Adrenal gland (tissue), 12 donors: ENCODE measurements around the gene SNX20. TPM values are rescaled to one million over a fixed set of nuclear protein-coding genes. Genes with fewer than 3 reads are reported as not detected.

ENCODE experiments used
- DNase-seq, 7 donors: peaks; one replicate each; pipeline ENCODE4 v3.0.0-alpha.2; 2019 to 2020
- H3K27ac ChIP-seq, 5 donors: fragments of 200-600 bp; sonication (generic) in 4 of 5; 1 replicate in 3 of 5; 2 replicates in 2 of 5; pipeline versions ENCODE4 v1.5.1 to v1.8.0; 2016 to 2020; ENCODE audit warnings: mild to moderate bottlenecking in 1 of 5
- H3K27me3 ChIP-seq: fragments of 200-600 bp; 2 replicates; pipeline ENCODE4 v1.8.0; 2021
- H3K36me3 ChIP-seq, 2 donors: fragments of 200-600 bp; replicated peaks in 1 of 2; 1 replicate in 1 of 2; 2 replicates in 1 of 2; pipeline versions ENCODE4 v1.5.1 to v1.8.0; 2018 to 2022
- H3K4me1 ChIP-seq, 2 donors: fragments of 200-600 bp; replicated peaks in 1 of 2; 1 replicate in 1 of 2; 2 replicates in 1 of 2; pipeline versions ENCODE4 v1.5.1 to v1.8.0; 2018 to 2021
- H3K4me3 ChIP-seq, 4 donors: fragments of 200-600 bp; sonication (generic) in 3 of 4; one replicate each; pipeline ENCODE4 v1.5.1; 2016 to 2018
- H3K9me3 ChIP-seq, 3 donors: fragments of 200-600 bp; sonication (generic) in 1 of 3; replicated peaks in 1 of 3; 1 replicate in 2 of 3; 2 replicates in 1 of 3; pipeline versions ENCODE4 v1.5.1 to v1.8.0; 2016 to 2021
- POLR2A ChIP-seq, 2 donors: fragments of 450-650 bp; IDR thresholded peaks; one replicate each; pipeline ENCODE4 v1.6.1; 2017; ENCODE audit warnings: antibody characterized with exemption in 2 of 2, mild to moderate bottlenecking in 2 of 2, moderate library complexity in 1 of 2
- WGBS, 4 donors: extraction: QIAGEN DNeasy Blood & Tissue Kit in 2 of 4; methylation state at CpG; one replicate each; pipeline versions ENCODE4 v1.1.5 to v1.1.7; 2013 to 2017; 5-methylcytosine and 5-hydroxymethylcytosine counted together
- intact Hi-C, 2 donors: fragments of 100-400 bp; cut with DNase I; formaldehyde crosslinking; loops; one replicate each; pipeline versions ENCODE4 v1.14.1 to v1.15.0; 2022 to 2023
- polyA plus RNA-seq, 3 donors: library from polyadenylated mRNA; stranded (reverse); fragments of 200-250 nt in 2 of 3; fragments of 350-450 nt in 1 of 3; fragmentation: Illumina TruSeq in 1 of 3; extraction: RNeasy Lipid Tissue Mini Kit (QIAGEN cat#74804) in 1 of 3; gene quantifications; one replicate each; pipeline ENCODE4 v1.2.3, GENCODE V29; 2013 to 2014
- total RNA-seq, 9 donors: library from RNA; depleted of rRNA in 4 of 9; stranded (reverse); fragments of >200 nt in 4 of 9; fragments of 120-200 nt in 1 of 9; fragmentation: NEBNext Ultra II Directional in 1 of 9; extraction: Animal tissue kit (Norgen Biotek cat#: 25700) in 1 of 9; gene quantifications; one replicate each; pipeline versions ENCODE4 v1.1.0 to v1.2.4, GENCODE V29; 2013 to 2023
- TF ChIP-seq, protein P1 (sequence below), 6 experiments: fragments of 450-650 bp in 4 of 6; fragments of 200-600 bp in 2 of 6; sonication (generic) in 1 of 6; IDR thresholded peaks; 1 replicate in 5 of 6; 2 replicates in 1 of 6; pipeline versions ENCODE4 v1.5.1 to v1.8.0; 2016 to 2021; ENCODE audit warnings: antibody characterized with exemption in 6 of 6, mild to moderate bottlenecking in 2 of 6, moderate library complexity in 1 of 6
- donor health status: healthy with polysubstance abuse.
- donor health status: Bipolar disorder and iron deficiency.
- donor health status: DM: yes; HTN: yes; CAD: no.
- donor health status: DM: no; HTN: no; CAD: no.
- donor health status: DM: no; HTN: no; CAD: no.
- donor health status: DM: yes; HTN: yes; CAD: no.

SNX20 gene
- total and polyA plus RNA-seq, 12 donors = 0.12 to 4.0 (median 2.6) TPM

DNA sequence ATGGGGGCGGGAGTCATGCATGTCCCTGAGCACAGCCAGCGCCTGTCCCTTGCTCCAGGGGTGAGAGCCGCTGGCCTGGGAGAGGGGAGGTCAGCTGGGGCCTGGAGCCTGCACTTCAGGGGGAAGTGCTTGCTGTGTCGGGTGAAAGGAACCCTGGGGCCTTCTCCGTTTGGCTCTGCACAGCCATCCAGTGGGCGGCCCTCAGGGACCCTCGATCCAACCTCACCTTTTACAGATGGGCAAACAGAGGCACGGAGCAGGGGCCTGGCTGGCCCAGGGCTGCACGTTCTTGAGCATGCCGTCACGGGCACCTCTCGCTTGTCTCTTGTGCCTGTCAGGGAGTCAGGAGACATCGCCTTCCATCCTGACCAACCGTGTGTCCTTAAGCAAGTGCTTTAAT is 1.8 kb downstream of the SNX20 start:
- H3K36me3 ChIP-seq = no peaks in the 10 kb centered on the region
- intact Hi-C loops = no loop called here
- H3K27me3 ChIP-seq = no peaks in the 10 kb centered on the region
- no peak overlapping the region for H3K4me3 ChIP-seq
- DNase-seq = no peak
- TF ChIP-seq, protein P1, sequence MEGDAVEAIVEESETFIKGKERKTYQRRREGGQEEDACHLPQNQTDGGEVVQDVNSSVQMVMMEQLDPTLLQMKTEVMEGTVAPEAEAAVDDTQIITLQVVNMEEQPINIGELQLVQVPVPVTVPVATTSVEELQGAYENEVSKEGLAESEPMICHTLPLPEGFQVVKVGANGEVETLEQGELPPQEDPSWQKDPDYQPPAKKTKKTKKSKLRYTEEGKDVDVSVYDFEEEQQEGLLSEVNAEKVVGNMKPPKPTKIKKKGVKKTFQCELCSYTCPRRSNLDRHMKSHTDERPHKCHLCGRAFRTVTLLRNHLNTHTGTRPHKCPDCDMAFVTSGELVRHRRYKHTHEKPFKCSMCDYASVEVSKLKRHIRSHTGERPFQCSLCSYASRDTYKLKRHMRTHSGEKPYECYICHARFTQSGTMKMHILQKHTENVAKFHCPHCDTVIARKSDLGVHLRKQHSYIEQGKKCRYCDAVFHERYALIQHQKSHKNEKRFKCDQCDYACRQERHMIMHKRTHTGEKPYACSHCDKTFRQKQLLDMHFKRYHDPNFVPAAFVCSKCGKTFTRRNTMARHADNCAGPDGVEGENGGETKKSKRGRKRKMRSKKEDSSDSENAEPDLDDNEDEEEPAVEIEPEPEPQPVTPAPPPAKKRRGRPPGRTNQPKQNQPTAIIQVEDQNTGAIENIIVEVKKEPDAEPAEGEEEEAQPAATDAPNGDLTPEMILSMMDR (IDR thresholded peaks at IDR 0.05) = no peak
- no peak for TF ChIP-seq POLR2A (IDR thresholded peaks at IDR 0.05)
- H3K4me1 ChIP-seq = no peaks in the 10 kb centered on the region
- WGBS, 4 donors = 82 to 86% (median 85%) methylated on average over 4 to 14 of the region's 14 CpGs
- no peaks in the 10 kb centered on the region for H3K9me3 ChIP-seq
- H3K27ac ChIP-seq = no peak overlapping the region

DNA sequence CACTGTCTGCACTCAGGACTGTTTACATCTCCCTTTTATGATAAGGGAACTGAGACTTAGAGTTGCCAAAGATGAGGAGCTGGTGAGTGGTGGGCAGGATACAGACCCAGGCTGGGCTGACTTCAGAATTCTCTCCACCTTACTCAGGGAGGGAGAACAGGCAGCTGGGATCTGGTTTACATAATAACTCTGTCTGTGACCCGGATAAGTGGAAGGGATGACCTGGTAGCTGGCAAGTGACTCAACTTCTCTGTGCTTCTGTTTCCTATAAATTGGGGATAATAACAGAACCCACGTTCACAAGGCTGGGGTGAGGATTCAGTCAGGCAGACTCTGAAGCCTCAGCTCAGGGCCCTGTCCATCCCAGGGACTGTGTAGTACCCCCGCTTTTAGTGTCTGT is 2.6 kb downstream of the SNX20 start:
- WGBS, 4 donors = 45 to 54% (median 51%) methylated on average over 3 of the region's 3 CpGs

DNA sequence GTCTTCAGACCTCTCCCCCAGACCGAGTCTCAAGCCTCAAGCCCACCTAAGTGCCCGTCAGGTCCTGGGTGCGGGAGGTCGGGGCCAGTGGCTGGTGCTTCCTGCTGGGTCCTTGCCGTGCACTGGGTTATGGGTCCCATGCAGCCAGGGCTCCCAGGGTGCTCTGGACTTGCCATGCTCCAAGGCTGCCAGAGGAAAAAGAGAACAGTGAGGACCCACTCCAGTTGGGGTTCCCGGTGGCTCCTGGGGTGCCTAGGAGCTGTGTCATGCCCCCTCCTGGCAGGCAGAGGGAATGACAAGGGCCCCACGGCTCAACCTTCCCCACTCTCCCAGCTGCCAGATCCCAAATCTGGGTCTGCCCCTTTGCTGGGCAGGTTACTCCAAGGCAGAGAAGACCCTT is 3.8 kb downstream of the SNX20 start:
- TF ChIP-seq POLR2A (IDR thresholded peaks at IDR 0.05) = no peak
- TF ChIP-seq, protein P1 (IDR thresholded peaks at IDR 0.05) = peak in 3 of 6 experiments; percentile 6 to 31 (median 26)
- DNase-seq = no peak
- H3K4me3 ChIP-seq = no peak overlapping the region
- peaks cover 11% of the 10 kb centered on the region for H3K27me3 ChIP-seq
- H3K4me1 ChIP-seq = no peaks in the 10 kb centered on the region
- no peak overlapping the region for H3K27ac ChIP-seq
- WGBS, 4 donors = 31 to 78% (median 70%) methylated on average over 2 to 7 of the region's 7 CpGs
- H3K36me3 ChIP-seq = no peaks in the 10 kb centered on the region
- H3K9me3 ChIP-seq = no peaks in the 10 kb centered on the region
- intact Hi-C loops = no loop called here

More for the DNA sequence above, 2.6 kb downstream of the SNX20 start:
- TF ChIP-seq, protein P1 (IDR thresholded peaks at IDR 0.05) = no peak
- TF ChIP-seq POLR2A (IDR thresholded peaks at IDR 0.05) = no peak
- Histone ChIP-seq H3K36me3 (no peaks in the 10 kb centered on the region), H3K4me3 (no peak overlapping the region), H3K4me1 (no peaks in the 10 kb centered on the region), H3K27me3 (peaks cover 5% of the 10 kb centered on the region), H3K9me3 (no peaks in the 10 kb centered on the region), H3K27ac (no peak overlapping the region)
- intact Hi-C loops = no loop called here
- no peak for DNase-seq

DNA sequence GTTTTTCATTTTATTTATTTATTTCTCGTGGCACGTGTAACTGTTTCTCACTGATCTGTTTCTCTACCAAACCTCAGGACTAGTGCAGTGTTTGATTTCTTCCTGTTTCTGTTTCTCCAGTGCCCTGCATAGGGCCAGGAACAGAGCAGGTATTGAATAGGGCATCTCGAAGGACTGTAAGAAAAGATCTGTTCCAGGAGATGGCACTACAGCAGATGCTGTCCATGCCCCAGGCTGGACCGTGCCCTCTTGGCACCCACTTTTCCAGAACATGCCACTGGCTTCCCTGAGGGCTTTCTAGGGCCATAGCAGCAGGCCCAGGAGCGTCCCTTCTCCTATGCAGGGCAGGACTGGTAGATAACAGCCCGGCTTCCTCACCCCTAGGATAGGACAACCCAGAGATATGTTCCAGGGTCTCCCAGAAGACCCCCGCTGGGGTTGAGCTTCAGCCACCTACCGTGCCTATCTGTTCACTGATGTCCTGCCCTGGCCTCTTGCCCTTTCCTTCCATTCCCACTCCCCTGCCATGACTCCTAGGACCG is 4.4 kb downstream of the SNX20 start:
- no peak overlapping the region for H3K4me3 ChIP-seq
- no peaks in the 10 kb centered on the region for H3K4me1 ChIP-seq
- H3K9me3 ChIP-seq = no peaks in the 10 kb centered on the region
- H3K36me3 ChIP-seq = no peaks in the 10 kb centered on the region
- 74 to 85% (median 76%) methylated on average over 8 to 9 of the region's 9 CpGs for WGBS, 4 donors
- no peak for TF ChIP-seq POLR2A (IDR thresholded peaks at IDR 0.05)
- TF ChIP-seq, protein P1 (IDR thresholded peaks at IDR 0.05) = no peak
- H3K27ac ChIP-seq = no peak overlapping the region
- DNase-seq = no peak
- intact Hi-C loops = no loop called here
- H3K27me3 ChIP-seq = peaks cover 11% of the 10 kb centered on the region
